ENCODE data around the gene BICD1. TPM values are rescaled to one million over a fixed set of nuclear protein-coding genes. Genes with fewer than 3 reads are reported as not detected.

BICD1 gene
- polyA plus RNA-seq, 2 of the 4 experiments (the other 2 are of a cell fraction): 13.0 to 24.3 TPM

GRCh38 chr12:32336261-32336660 is 229.6 kb downstream of the BICD1 start (continued):
- TF ChIP-seq FOSL2 (IDR thresholded peaks at IDR 0.05): no peak
- no peak for TF ChIP-seq FOSL2 (CRISPR knock-in tag; IDR thresholded peaks at IDR 0.05)
- no peak for TF ChIP-seq HOXA7 (CRISPR knock-in tag; IDR thresholded peaks at IDR 0.05)
- TF ChIP-seq ZC3H11A (IDR thresholded peaks at IDR 0.05): no peak
- TF ChIP-seq JUNB (IDR thresholded peaks at IDR 0.05): no peak
- TF ChIP-seq CHD4 (IDR thresholded peaks at IDR 0.05; ENCODE audit: borderline replicate concordance): no peak
- TF ChIP-seq KDM5A (IDR thresholded peaks at IDR 0.05): no peak
- TF ChIP-seq ZSCAN20 (CRISPR knock-in tag; IDR thresholded peaks at IDR 0.05): no peak

GRCh38 chr12:32343496-32343895 is 236.8 kb downstream of the BICD1 start:
- ATAC-seq (no peak), DNase-seq (ENCODE audit: low read depth in 1 of 2, low spot score in 1 of 2) (no peak), FAIRE-seq (no peak)
- H3K4me2 ChIP-seq: no peak overlapping the region
- TF ChIP-seq HES2 (IDR thresholded peaks at IDR 0.05) (no peak), REST (IDR thresholded peaks at IDR 0.05) (no peak), BHLHE40 (IDR thresholded peaks at IDR 0.05; ENCODE audit: low read depth, low read length) (no peak), ESRRA (IDR thresholded peaks at IDR 0.05; ENCODE audit: borderline replicate concordance, low read length) (no peak), NFE2L2 (conservative IDR thresholded peaks at IDR 0.05; ENCODE audit: low read length) (peak; percentile 50; the same call in 1 of the 2 replicates), MAFK (IDR thresholded peaks at IDR 0.05; ENCODE audit: partially characterized antibody) (peak; percentile 71)
- POLR2A ChIA-PET: no interaction called here
- WGBS (ENCODE audit: missing lambda C conversion rate): 98% methylated on average over 1 of the region's 1 CpG
- H3K4me1 ChIP-seq: peaks cover 7% of the 10 kb centered on the region; the same call in 2 of the 3 replicates
- H3K27ac ChIP-seq: peak overlapping the region; percentile 28 to 53; a peak in 4 of 6 replicates
- no peaks in the 10 kb centered on the region for H3K9me3 ChIP-seq
- CTCF ChIA-PET: no interaction called here
- no peak overlapping the region for H3K4me3 ChIP-seq

GRCh38 chr12:32344047-32344446 is 237.4 kb downstream of the BICD1 start:
- ATAC-seq: peak in 1 of 2 experiments; percentile 68; a peak in 3 of 6 replicates
- DNase-seq (ENCODE audit: low read depth in 1 of 2, low spot score in 1 of 2): peak in 1 of 2 experiments; percentile 35
- ChIA-PET POLR2A (no interaction called here), CTCF (no interaction called here)
- peaks cover 7% of the 10 kb centered on the region; the same call in 2 of the 3 replicates for H3K4me1 ChIP-seq
- WGBS (ENCODE audit: missing lambda C conversion rate): 87% methylated on average over 7 of the region's 7 CpGs
- TF ChIP-seq RAD21 (conservative IDR thresholded peaks at IDR 0.05 in 1 of 2, IDR thresholded peaks at IDR 0.05 in 1 of 2) (peak; percentile 13 to 38; a peak in 2 of 5 replicates), HES2 (IDR thresholded peaks at IDR 0.05) (no peak), CTCF (IDR thresholded peaks at IDR 0.05) (peak; percentile 15; the same call in 1 of the 3 replicates), ATOH8 (CRISPR knock-in tag; IDR thresholded peaks at IDR 0.05; ENCODE audit: low read depth) (no peak)
- no peak for FAIRE-seq
- H3K4me2 ChIP-seq: no peak overlapping the region
- H3K27ac ChIP-seq: peak overlapping the region in 1 of 2 experiments; percentile 4; a peak in 2 of 6 replicates
- H3K9me3 ChIP-seq: no peaks in the 10 kb centered on the region
- H3K4me3 ChIP-seq: no peak overlapping the region
